HTERT RPE-1 (cell line): ENCODE results near the gene RNF38.
"Not testable (repeated sequence)": the region's sequence is repeated elsewhere in the genome, so short reads cannot be mapped to it uniquely, and the experiment has no call there.

ENCODE experiments used
- in situ Hi-C: fragments of 300-500 bp; cut with MboI; formaldehyde crosslinking; loops from 4 replicates; pipeline ENCODE4 v1.14.3; 2020; ENCODE audit warnings: low sequenced_read_pairs

Gene RNF38

GRCh38 chr9:36409076-36409475 lies 9.0 kb upstream of the RNF38 start:
- in situ Hi-C loops, result not testable (repeated sequence)

DNA sequence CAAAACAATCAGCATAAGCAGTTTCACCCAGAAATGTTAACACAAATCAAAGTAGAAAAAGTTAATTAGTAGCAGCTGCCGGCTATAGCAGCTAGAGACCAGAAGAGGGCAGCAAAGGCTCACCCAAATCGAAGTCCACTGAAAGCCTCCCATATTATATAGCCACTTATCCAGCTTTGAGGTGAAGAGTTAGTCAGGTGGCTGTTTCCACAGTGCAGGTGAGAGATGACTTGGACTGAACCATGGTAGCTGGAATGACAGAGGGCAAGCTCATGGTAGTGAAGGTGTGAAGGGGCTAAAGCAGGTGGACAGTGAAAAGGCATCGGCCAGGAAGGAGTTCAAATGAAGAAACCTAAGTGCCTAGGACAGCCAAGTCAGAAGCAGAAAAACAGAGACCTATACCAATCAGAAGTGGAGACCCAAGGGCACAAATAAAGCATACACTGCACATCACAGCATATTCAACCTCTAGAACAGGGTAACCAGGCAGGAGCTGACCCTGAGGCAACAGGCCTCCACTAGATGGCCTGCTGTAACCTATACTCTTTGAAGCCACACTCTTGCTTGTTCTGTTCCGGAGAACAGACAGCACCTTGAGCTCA lies 7.2 kb upstream of the RNF38 start:
- in situ Hi-C loops, result no loop called here

DNA sequence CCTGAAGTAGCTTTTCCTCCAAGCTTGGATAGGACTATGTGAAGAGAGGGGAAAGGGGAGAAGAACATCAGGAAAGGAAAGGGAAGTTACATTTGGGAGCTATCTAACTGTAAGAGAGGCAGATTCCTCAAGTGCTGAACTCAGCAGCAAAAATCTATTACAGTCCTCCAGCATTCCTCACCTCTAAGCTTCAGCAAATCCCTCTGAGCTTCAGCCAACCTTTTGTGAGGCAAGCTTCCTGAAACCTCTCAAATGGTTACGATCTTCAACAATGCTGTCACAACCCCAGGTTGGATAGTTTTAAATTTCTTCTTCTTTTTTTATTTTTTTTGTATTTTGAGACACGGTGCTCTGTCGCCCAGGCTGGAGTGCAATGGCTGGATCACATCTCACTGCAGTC lies 2.5 kb upstream of the RNF38 start:
- in situ Hi-C loops, result no loop called here

GRCh38 chr9:36401897-36402480 lies 1.9 kb upstream of the RNF38 start:
- in situ Hi-C loops, result no loop called here

DNA sequence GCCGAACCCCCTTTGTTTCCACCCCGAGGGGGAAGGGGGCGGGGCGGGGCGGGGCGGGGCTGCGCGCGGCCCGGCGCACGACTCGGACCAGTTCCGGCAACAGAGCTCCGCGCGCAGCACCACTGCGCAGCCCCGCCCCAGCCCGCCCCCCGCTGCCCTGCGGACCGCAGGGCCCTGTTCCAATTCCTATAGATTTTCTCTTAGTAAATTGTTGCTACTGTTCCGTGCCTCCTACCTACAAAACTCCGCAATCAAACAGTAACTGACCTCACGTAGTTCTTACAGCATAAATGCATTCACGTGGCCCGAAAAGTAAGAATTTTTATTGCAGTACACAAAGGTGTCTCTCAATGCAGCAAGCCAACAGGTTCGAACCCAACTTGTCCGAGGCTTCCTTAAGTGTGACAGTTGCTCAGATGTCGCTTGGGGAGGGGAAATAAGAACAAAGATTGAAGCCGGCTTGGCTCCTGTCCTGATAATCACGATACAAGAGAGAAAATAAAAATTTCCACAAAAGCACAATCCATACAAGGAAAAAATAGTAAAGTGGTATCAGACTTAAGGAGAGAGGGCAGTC lies 1.2 kb upstream of the RNF38 start:
- in situ Hi-C loops, result no loop called here

- in situ Hi-C loops, result no loop called here
Observed at GRCh38 chr9:36400332-36401163, 479 bp upstream of the RNF38 start.

DNA sequence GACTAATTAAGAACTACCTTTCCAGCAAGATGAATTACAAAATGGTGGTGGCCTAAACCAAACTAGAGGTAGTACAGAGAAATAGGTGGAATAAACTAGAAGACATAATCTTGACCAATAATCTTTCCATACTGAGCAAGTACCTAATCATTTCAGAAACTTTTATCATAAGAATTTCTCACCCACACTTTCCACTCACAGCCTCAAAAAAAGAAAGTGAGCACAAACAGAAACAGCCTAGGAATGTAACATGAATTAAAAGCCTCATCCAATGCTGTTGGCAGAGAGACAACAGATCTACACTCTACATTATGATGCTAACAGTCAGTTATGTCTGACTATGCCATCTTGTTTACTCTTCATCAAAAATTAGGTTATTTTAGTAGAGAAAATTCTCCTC lies 1.3 kb downstream of the RNF38 start:
- in situ Hi-C loops, result no loop called here

DNA sequence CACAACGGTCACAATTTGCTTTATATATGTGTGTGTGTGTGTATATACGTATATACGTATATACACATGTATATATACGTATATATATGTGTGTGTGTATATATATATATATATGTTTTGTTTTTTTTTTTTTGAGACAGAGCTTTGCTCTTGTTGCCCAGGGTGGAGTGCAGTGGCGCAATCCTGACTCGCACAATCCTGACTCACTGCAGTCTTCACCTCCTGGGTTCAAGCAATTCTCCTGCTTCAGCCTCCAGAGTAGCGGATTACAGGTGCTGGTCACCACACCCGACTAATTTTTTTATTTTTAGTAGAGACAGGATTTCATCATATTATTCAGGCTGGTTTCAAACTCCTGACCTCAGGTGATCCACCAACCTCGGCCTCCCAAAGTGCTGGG lies 3.1 kb downstream of the RNF38 start:
- in situ Hi-C loops, result no loop called here

- in situ Hi-C loops, result no loop called here
Observed at GRCh38 chr9:36392489-36392888, 7.6 kb downstream of the RNF38 start.

- in situ Hi-C loops, result no loop called here
Observed at GRCh38 chr9:36389590-36389989, 10.5 kb downstream of the RNF38 start.

GRCh38 chr9:36386396-36386965 lies 13.6 kb downstream of the RNF38 start:
- in situ Hi-C loops, result not testable (repeated sequence)

DNA sequence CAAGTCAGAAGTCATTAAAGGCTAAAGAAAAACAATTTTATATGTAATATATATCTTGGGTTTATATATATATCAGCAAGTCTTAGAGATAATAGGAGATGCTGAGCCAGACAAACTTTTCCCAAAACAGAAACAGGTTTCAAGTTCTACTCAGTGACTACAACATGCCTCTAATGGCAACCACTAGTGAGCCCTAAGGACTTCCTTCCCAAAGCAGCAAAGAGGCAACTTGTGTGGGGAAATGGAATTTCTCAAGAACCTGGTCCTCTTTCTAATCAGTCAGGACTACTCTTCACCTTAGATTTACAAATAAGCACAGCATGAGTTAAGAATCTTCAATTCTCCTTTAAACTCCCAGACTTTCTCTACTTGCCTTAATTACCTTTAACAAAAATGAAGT lies 17.6 kb downstream of the RNF38 start:
- in situ Hi-C loops, result no loop called here

DNA sequence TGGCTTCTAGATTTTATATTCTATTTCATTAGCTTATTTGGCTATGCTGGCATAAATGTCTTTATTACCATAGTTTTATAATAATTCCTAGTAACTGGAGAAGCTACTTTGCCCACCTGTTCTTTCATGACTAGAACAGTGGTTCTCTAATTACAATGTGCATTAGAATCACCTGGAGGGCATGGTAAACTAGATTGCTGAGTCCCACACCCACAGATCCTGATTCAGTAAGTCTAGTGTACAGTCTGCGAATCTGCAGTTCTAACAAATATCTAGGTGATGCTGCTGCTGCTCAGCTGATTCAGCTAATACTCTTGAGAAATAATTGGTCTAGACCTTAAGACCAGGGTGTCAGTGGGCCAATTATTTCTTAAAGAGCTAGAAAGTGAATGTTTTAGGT lies 35.5 kb downstream of the RNF38 start:
- in situ Hi-C loops, result no loop called here

GRCh38 chr9:36363448-36363847 lies 36.6 kb downstream of the RNF38 start:
- in situ Hi-C loops, result no loop called here

- in situ Hi-C loops, result no loop called here
Observed at GRCh38 chr9:36358486-36358885, 41.6 kb downstream of the RNF38 start.

GRCh38 chr9:36357639-36358038 lies 42.4 kb downstream of the RNF38 start:
- in situ Hi-C loops, result no loop called here

DNA sequence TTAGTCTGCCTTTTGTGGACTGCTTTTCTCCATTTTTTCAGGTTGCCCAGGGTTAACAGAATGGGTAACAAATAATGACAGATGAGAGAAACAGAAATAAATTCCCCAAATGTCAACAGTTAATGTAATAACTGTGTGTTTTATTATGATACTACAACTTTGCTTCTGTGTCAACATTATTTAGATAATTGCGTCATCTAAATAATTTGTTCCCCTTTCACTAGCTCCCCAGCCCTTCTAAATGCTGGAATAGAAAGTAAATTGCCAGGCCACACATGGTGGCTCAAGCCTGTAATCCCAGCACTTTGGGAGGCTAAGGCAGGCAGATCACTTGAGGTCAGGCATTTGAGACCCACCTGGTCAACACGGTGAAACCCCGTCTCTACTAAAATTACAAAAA lies 53.5 kb downstream of the RNF38 start:
- in situ Hi-C loops, result no loop called here

GRCh38 chr9:36345103-36345846 lies 54.8 kb downstream of the RNF38 start:
- in situ Hi-C loops, result no loop called here

DNA sequence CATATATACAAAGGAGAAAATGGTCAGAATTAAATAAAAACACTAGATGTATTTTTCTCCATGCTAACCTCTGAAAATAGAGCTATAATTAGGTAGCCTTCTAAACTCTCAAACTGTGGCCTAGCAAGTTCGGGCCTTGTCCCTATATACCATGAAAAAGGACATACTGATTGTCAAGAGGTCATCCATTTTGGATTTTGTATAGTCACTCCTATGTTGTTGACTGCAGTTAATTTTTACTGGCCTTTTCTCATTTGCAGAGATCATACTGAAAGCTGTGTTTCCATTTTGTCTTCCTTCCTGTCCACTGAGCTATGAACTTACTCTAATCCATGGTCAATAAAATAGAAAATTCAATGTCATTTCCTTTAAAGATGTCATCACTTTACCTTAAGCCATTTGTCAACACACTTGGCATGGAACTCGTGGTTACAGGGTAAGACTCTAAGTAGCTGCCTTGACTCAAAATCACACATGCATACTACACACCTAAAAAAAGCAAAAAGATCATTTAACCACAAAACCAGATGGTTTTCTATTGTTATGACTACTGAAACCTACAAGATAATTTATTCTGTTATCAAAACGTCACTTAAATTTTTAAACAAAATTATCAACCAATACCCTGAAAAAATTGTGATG lies 58.0 kb downstream of the RNF38 start:
- in situ Hi-C loops, result no loop called here

- in situ Hi-C loops, result no loop called here
Observed at GRCh38 chr9:36337865-36338264, 62.2 kb downstream of the RNF38 start.
